Measurements from ENCODE around the gene KDM2B. TPM values are rescaled to one million over a fixed set of nuclear protein-coding genes. Genes with fewer than 3 reads are reported as not detected.

The KDM2B gene
- polyA plus RNA-seq, 1 donor from 2014 or later: 85.5 TPM

GRCh38 chr12:121626087-121626852, 45.4 kb upstream of the KDM2B start, which contains the start of gene ORAI1:
ORAI1 (plus strand) TSS chr12:121626530.
- no peak within 1 kb of the TSS for H3K27ac ChIP-seq (ENCODE audit: low read length)
- H4K20me1 ChIP-seq (ENCODE audit: insufficient read depth): no peaks in the 10 kb centered on the region
- peak within 1 kb of the TSS; percentile 55 for H3K9ac ChIP-seq (ENCODE audit: low read length)
- no peak within 1 kb of the TSS for H2AFZ ChIP-seq (ENCODE audit: low read depth, low read length)
- no peaks in the 10 kb centered on the region for H3F3A ChIP-seq (ENCODE audit: insufficient read depth, low read length, poor library complexity, severe bottlenecking)
- H3K9me3 ChIP-seq (ENCODE audit: low read length): no peaks in the 10 kb centered on the region
- peak within 1 kb of the TSS; percentile 85 for H3K4me3 ChIP-seq (ENCODE audit: low read length)
- peak within 1 kb of the TSS; percentile 44 for H3K4me2 ChIP-seq (ENCODE audit: low read length)
- no peaks in the 10 kb centered on the region for H3K27me3 ChIP-seq (ENCODE audit: insufficient read depth, low read depth, low read length)
- H3K79me2 ChIP-seq (replicated peaks; ENCODE audit: insufficient read depth, low read length): no peaks in the 10 kb centered on the region
- no peaks in the 10 kb centered on the region for H3K9me2 ChIP-seq (ENCODE audit: insufficient read depth, low read length)
- TF ChIP-seq POLR2AphosphoS5 (IDR thresholded peaks at IDR 0.05): peak; percentile 15
- TF ChIP-seq RAD21 (conservative IDR thresholded peaks at IDR 0.05): peak; percentile 22
- peak; percentile 57 for TF ChIP-seq CTCF (IDR thresholded peaks at IDR 0.05; ENCODE audit: poor library complexity, severe bottlenecking)
- no peak for TF ChIP-seq TAF1 (IDR thresholded peaks at IDR 0.05; ENCODE audit: low read depth)
- no peak for TF ChIP-seq REST (IDR thresholded peaks at IDR 0.05; ENCODE audit: borderline replicate concordance)
- peak; percentile 26 for TF ChIP-seq SMC3 (conservative IDR thresholded peaks at IDR 0.05; ENCODE audit: poor library complexity)
- peak; percentile 26 for TF ChIP-seq EP300 (conservative IDR thresholded peaks at IDR 0.05; ENCODE audit: poor library complexity, severe bottlenecking)
- TF ChIP-seq MXI1 (conservative IDR thresholded peaks at IDR 0.05; ENCODE audit: poor library complexity, severe bottlenecking): peak; percentile 75
- TF ChIP-seq EZH2 (IDR thresholded peaks at IDR 0.05; ENCODE audit: borderline replicate concordance, insufficient read depth, low read length, poor library complexity, severe bottlenecking): no peak
- no peaks in the 10 kb centered on the region for H3K36me3 ChIP-seq (ENCODE audit: insufficient read depth, low read length)

- Histone ChIP-seq H2AFZ (ENCODE audit: low read depth, low read length) (no peak overlapping the region), H3K79me2 (replicated peaks; ENCODE audit: insufficient read depth, low read length) (no peaks in the 10 kb centered on the region), H3K27ac (ENCODE audit: low read length) (no peak overlapping the region), H3K27me3 (ENCODE audit: insufficient read depth, low read depth, low read length) (no peaks in the 10 kb centered on the region), H3K9me3 (ENCODE audit: low read length) (no peaks in the 10 kb centered on the region), H3K4me3 (ENCODE audit: low read length) (no peak overlapping the region), H3F3A (ENCODE audit: insufficient read depth, low read length, poor library complexity, severe bottlenecking) (no peaks in the 10 kb centered on the region), H3K4me2 (ENCODE audit: low read length) (no peak overlapping the region), H3K36me3 (ENCODE audit: insufficient read depth, low read length) (no peaks in the 10 kb centered on the region), H4K20me1 (ENCODE audit: insufficient read depth) (no peaks in the 10 kb centered on the region), H3K9ac (ENCODE audit: low read length) (no peak overlapping the region), H3K9me2 (ENCODE audit: insufficient read depth, low read length) (no peaks in the 10 kb centered on the region)
- TF ChIP-seq POLR2AphosphoS5 (IDR thresholded peaks at IDR 0.05): no peak
- no peak for TF ChIP-seq EP300 (conservative IDR thresholded peaks at IDR 0.05; ENCODE audit: poor library complexity, severe bottlenecking)
- no peak for TF ChIP-seq CTCF (IDR thresholded peaks at IDR 0.05; ENCODE audit: poor library complexity, severe bottlenecking)
- no peak for TF ChIP-seq MXI1 (conservative IDR thresholded peaks at IDR 0.05; ENCODE audit: poor library complexity, severe bottlenecking)
- no peak for TF ChIP-seq EZH2 (IDR thresholded peaks at IDR 0.05; ENCODE audit: borderline replicate concordance, insufficient read depth, low read length, poor library complexity, severe bottlenecking)
- no peak for TF ChIP-seq REST (IDR thresholded peaks at IDR 0.05; ENCODE audit: borderline replicate concordance)
- TF ChIP-seq SMC3 (conservative IDR thresholded peaks at IDR 0.05; ENCODE audit: poor library complexity): no peak
- no peak for TF ChIP-seq RAD21 (conservative IDR thresholded peaks at IDR 0.05)
Observed at GRCh38 chr12:121620333-121620891, 39.6 kb upstream of the KDM2B start.
